IMR-90 (cell line): ENCODE results near the gene SRP14. TPM values are rescaled to one million over a fixed set of nuclear protein-coding genes. Genes with fewer than 3 reads are reported as not detected.

Experiments used
- ATAC-seq: fragments of 200-7000 bp; cut with Tn5 transposase; 2 replicates; pipeline ENCODE4 v1.9.1; 2020; ENCODE audit warnings: low read depth, mild to moderate bottlenecking, moderate library complexity
- BruUV-seq: library from RNA; stranded (reverse); fragments of 400-500 nt; replicated peaks from 2 replicates; lab custom pipeline; 2021; lab: Mats Ljungman, UMichigan
- CTCF ChIA-PET: fragments of 300-600 bp; formaldehyde crosslinking; extraction: SDS; loops from one replicate; lab custom pipeline; 2021; ENCODE audit warnings: antibody characterized with exemption; lab: Yijun Ruan, JAX
- POLR2A ChIA-PET: fragments of 300-600 bp; sonication (Branson Sonifier 250); formaldehyde crosslinking; loops from one replicate; lab custom pipeline; 2022; ENCODE audit warnings: antibody characterized with exemption; ENCODE audit not compliant: unreplicated experiment; lab: Charles Lee
- DNase-seq: peaks from one replicate; pipeline ENCODE4 v3.0.0; 2013
- H2AFZ ChIP-seq: replicated peaks from 2 replicates; pipeline ENCODE3; 2013; ENCODE audit warnings: low read length, mild to moderate bottlenecking; ENCODE audit not compliant: poor library complexity
- H2AK5ac ChIP-seq: 2 replicates; pipeline ENCODE4 v1.6.1; 2013; ENCODE audit warnings: low read depth, low read length, inconsistent platforms
- H2AK9ac ChIP-seq: replicated peaks from 2 replicates; pipeline ENCODE3; 2013; ENCODE audit warnings: mild to moderate bottlenecking, low read depth, low read length, moderate library complexity; ENCODE audit not compliant: poor library complexity
- H2BK120ac ChIP-seq: 2 replicates; pipeline ENCODE4 v1.6.1; 2013; ENCODE audit warnings: low read depth, low read length, inconsistent platforms
- H2BK15ac ChIP-seq: 3 replicates; pipeline ENCODE4 v1.6.1; 2013; ENCODE audit warnings: low read depth, low read length, inconsistent platforms
- H2BK20ac ChIP-seq: 2 replicates; pipeline ENCODE4 v1.6.1; 2013; ENCODE audit warnings: low read depth, mild to moderate bottlenecking, inconsistent platforms, low read length, moderate library complexity
- H2BK5ac ChIP-seq: 2 replicates; pipeline ENCODE4 v1.6.1; 2013; ENCODE audit warnings: mild to moderate bottlenecking, low read depth, low read length, inconsistent platforms; ENCODE audit not compliant: poor library complexity, severe bottlenecking
- H3K14ac ChIP-seq: replicated peaks from 2 replicates; pipeline ENCODE4 v1.6.1; 2013; ENCODE audit warnings: low read depth, low read length, inconsistent platforms
- H3K18ac ChIP-seq: 2 replicates; pipeline ENCODE4 v1.6.1; 2013; ENCODE audit warnings: low read depth, low read length, control low read depth
- H3K23ac ChIP-seq: 2 replicates; pipeline ENCODE4 v1.6.1; 2013; ENCODE audit warnings: low read depth, low read length, inconsistent platforms
- H3K27ac ChIP-seq: 2 replicates; pipeline ENCODE4 v1.5.1; 2013; ENCODE audit warnings: mild to moderate bottlenecking, control low read depth, low read length; ENCODE audit not compliant: insufficient read depth
- H3K27me3 ChIP-seq: 2 replicates; pipeline ENCODE4 v1.6.1; 2013; ENCODE audit warnings: low read length; ENCODE audit not compliant: control insufficient read depth, insufficient read depth
- H3K36me3 ChIP-seq: 2 replicates; pipeline ENCODE4 v1.6.1; 2013; ENCODE audit warnings: low read length, mixed read lengths; ENCODE audit not compliant: control insufficient read depth, insufficient read depth
- H3K4ac ChIP-seq: 2 replicates; pipeline ENCODE4 v1.6.1; 2013; ENCODE audit warnings: low read depth, low read length, inconsistent platforms
- H3K4me1 ChIP-seq: 2 replicates; pipeline ENCODE4 v1.6.1; 2013; ENCODE audit warnings: low read length, mixed read lengths; ENCODE audit not compliant: control insufficient read depth, insufficient read depth
- H3K4me2 ChIP-seq: 2 replicates; pipeline ENCODE4 v1.6.1; 2013; ENCODE audit warnings: low read depth, mild to moderate bottlenecking, control low read depth, low read length, moderate library complexity
- H3K4me3 ChIP-seq: 2 replicates; pipeline ENCODE4 v1.5.1; 2013; ENCODE audit warnings: low read depth, mild to moderate bottlenecking, control low read depth, low read length, moderate library complexity; ENCODE audit not compliant: insufficient read depth
- H3K56ac ChIP-seq: 2 replicates; pipeline ENCODE4 v1.6.1; 2013; ENCODE audit warnings: low read length, inconsistent platforms; ENCODE audit not compliant: insufficient read depth; ENCODE audit errors: extremely low read depth
- H3K79me1 ChIP-seq, 2 experiments: 2 replicates each; pipeline ENCODE4 v1.6.1; 2013; ENCODE audit warnings: low read length in 2 of 2, inconsistent platforms in 1 of 2, low read depth in 1 of 2
- H3K9ac ChIP-seq: 2 replicates; pipeline ENCODE4 v1.6.1; 2013; ENCODE audit warnings: low read depth, low read length, control low read depth
- H3K9me1 ChIP-seq: 2 replicates; pipeline ENCODE4 v1.6.1; 2013; ENCODE audit warnings: low read length, inconsistent platforms; ENCODE audit not compliant: insufficient read depth
- H3K9me3 ChIP-seq: 2 replicates; pipeline ENCODE4 v1.6.1; 2013; ENCODE audit warnings: low read length; ENCODE audit not compliant: control insufficient read depth, insufficient read depth
- H4K20me1 ChIP-seq: 2 replicates; pipeline ENCODE4 v1.6.1; 2013; ENCODE audit warnings: low read length, inconsistent platforms; ENCODE audit not compliant: insufficient read depth
- H4K5ac ChIP-seq: 2 replicates; pipeline ENCODE4 v1.6.1; 2013; ENCODE audit warnings: mild to moderate bottlenecking, low read depth, low read length, control low read depth
- H4K8ac ChIP-seq, 2 experiments: 2 replicates each; pipeline ENCODE4 v1.6.1; 2013; ENCODE audit warnings: low read depth in 2 of 2, low read length in 2 of 2, control low read depth in 1 of 2, inconsistent platforms in 1 of 2
- H4K91ac ChIP-seq: 2 replicates; pipeline ENCODE4 v1.6.1; 2013; ENCODE audit warnings: low read depth, low read length, inconsistent platforms; ENCODE audit not compliant: insufficient read depth
- BHLHE40 ChIP-seq: fragments of 150-350 bp; IDR thresholded peaks from 2 replicates; pipeline ENCODE4 v1.6.1; 2016; ENCODE audit warnings: mild to moderate bottlenecking, low read depth, low read length
- CEBPB ChIP-seq: IDR thresholded peaks from 2 replicates; pipeline ENCODE4 v1.6.1; 2012; ENCODE audit warnings: low read depth, low read length, improper control_type of control experiment
- CHD1 ChIP-seq: IDR thresholded peaks from 2 replicates; pipeline ENCODE4 v1.6.1; 2012; ENCODE audit warnings: low read depth, low read length, improper control_type of control experiment
- CTCF ChIP-seq: conservative IDR thresholded peaks from 2 replicates; pipeline ENCODE4 v1.5.1; 2012; ENCODE audit warnings: mild to moderate bottlenecking, low read depth, low read length, improper control_type of control experiment
- ELK1 ChIP-seq: fragments of 150-350 bp; IDR thresholded peaks from 2 replicates; pipeline ENCODE4 v1.6.1; 2016; ENCODE audit warnings: low read depth, mild to moderate bottlenecking, low read length, moderate library complexity, borderline replicate concordance
- FOS ChIP-seq: fragments of 150-350 bp; IDR thresholded peaks from 2 replicates; pipeline ENCODE4 v1.6.1; 2016; ENCODE audit warnings: low read depth, low read length
- MAFK ChIP-seq: IDR thresholded peaks from 2 replicates; pipeline ENCODE4 v1.6.1; 2012; ENCODE audit warnings: low read depth, low read length, improper control_type of control experiment
- MXI1 ChIP-seq: IDR thresholded peaks from 2 replicates; pipeline ENCODE4 v1.6.1; 2012; ENCODE audit warnings: low read depth, mild to moderate bottlenecking, low read length, moderate library complexity, borderline replicate concordance
- NFE2L2 ChIP-seq: fragments of 150-350 bp; IDR thresholded peaks from 2 replicates; pipeline ENCODE4 v1.6.1; 2016; ENCODE audit warnings: low read depth, mild to moderate bottlenecking, low read length
- POLR2A ChIP-seq: IDR thresholded peaks from 2 replicates; pipeline ENCODE4 v1.6.1; 2012; ENCODE audit warnings: mild to moderate bottlenecking, low read depth, low read length
- RAD21 ChIP-seq: IDR thresholded peaks from 2 replicates; pipeline ENCODE4 v1.6.1; 2012; ENCODE audit warnings: low read length, improper control_type of control experiment
- RCOR1 ChIP-seq: IDR thresholded peaks from 2 replicates; pipeline ENCODE4 v1.6.1; 2012; ENCODE audit warnings: mild to moderate bottlenecking, low read length, improper control_type of control experiment; ENCODE audit not compliant: insufficient replicate concordance
- RFX5 ChIP-seq: IDR thresholded peaks from 2 replicates; pipeline ENCODE4 v1.8.0; 2012; ENCODE audit warnings: low read depth, mild to moderate bottlenecking, low read length, moderate library complexity
- SMC3 ChIP-seq: fragments of 150-350 bp; IDR thresholded peaks from 2 replicates; pipeline ENCODE4 v1.6.1; 2016; ENCODE audit warnings: low read depth, mild to moderate bottlenecking, antibody characterized with exemption, low read length, moderate library complexity
- WGBS, 2 experiments: methylation state at CpG; one replicate each; pipeline versions ENCODE4 v1.1.5 to v1.1.7; 2013; ENCODE audit warnings: missing lambda C conversion rate in 2 of 2; ENCODE audit not compliant: insufficient read length in 1 of 2; ENCODE audit errors: extremely low coverage in 2 of 2; 5-methylcytosine and 5-hydroxymethylcytosine counted together
- dilution Hi-C: fragments of 300-500 bp; cut with HindIII; formaldehyde crosslinking; loops from one replicate; pipeline ENCODE4 v1.14.3; 2018; ENCODE audit warnings: low sequenced_read_pairs; ENCODE audit not compliant: unreplicated experiment
- in situ Hi-C: fragments of 300-500 bp; cut with MboI; formaldehyde crosslinking; loops from 3 replicates; pipeline ENCODE4 v1.14.3; 2019; ENCODE audit warnings: low sequenced_read_pairs, inconsistent platforms, mixed read lengths
- intact Hi-C: fragments of 100-400 bp; cut with micrococcal nuclease; formaldehyde crosslinking; loops from 2 replicates; pipeline ENCODE4 v1.10.0; 2022
- polyA plus RNA-seq, 3 experiments: library from polyadenylated mRNA; depleted of rRNA; stranded (reverse); fragments of >200 nt; gene quantifications; 2 replicates each; pipeline ENCODE4 v1.2.3, GENCODE V29; 2012; ENCODE audit warnings: low replicate concordance in 1 of 3
- total RNA-seq: library from RNA; depleted of rRNA; stranded (reverse); fragments of >200 nt; gene quantifications from 2 replicates; pipeline ENCODE4 v1.2.3, GENCODE V29; 2012

Gene SRP14
- total and polyA plus RNA-seq, 2 of the 4 experiments (the other 2 are of a cell fraction): 106 to 295 TPM

- H2BK15ac ChIP-seq: peak overlapping the region; percentile 72; the same call in 2 of the 3 replicates
- DNase-seq: no peak
Measured at GRCh38 chr15:40062816-40063562, 24.0 kb upstream of the SRP14 start.

More at GRCh38 chr15:40062816-40063562, 24.0 kb upstream of the SRP14 start:
- peak overlapping the region; percentile 97 for H2AK5ac ChIP-seq
- peak overlapping the region; percentile 81 for H4K91ac ChIP-seq
- no peak overlapping the region for H4K5ac ChIP-seq
- H2BK5ac ChIP-seq: peak overlapping the region; percentile 52
- peak overlapping the region; percentile 71 for H2AFZ ChIP-seq
- H4K8ac ChIP-seq: peak overlapping the region in 1 of 2 experiments; percentile 61; a peak in 1 of 4 replicates
- 57% methylated on average over 2 of the region's 10 CpGs; no CpG with 5 or more reads in 1 of the 2 experiments for WGBS, 2 experiments
- H3K27me3 ChIP-seq: no peaks in the 10 kb centered on the region
- in situ Hi-C loops (no loop called here), dilution Hi-C loops (no loop called here), intact Hi-C loops (no loop called here)
- peak overlapping the region; percentile 79 for H3K14ac ChIP-seq
- H3K9me1 ChIP-seq: peaks cover 48% of the 10 kb centered on the region
- peaks cover 0 to 16% of the 10 kb centered on the region in 2 experiments; a peak in 1 of 4 replicates for H3K79me1 ChIP-seq
- peak overlapping the region; percentile 97 for H2BK20ac ChIP-seq
- no peak overlapping the region for H3K4me3 ChIP-seq
- H3K27ac ChIP-seq: no peak overlapping the region
- TF ChIP-seq CTCF: no peak
- TF ChIP-seq ELK1: no peak
- no peak for TF ChIP-seq RFX5
- TF ChIP-seq BHLHE40: no peak
- no peak for TF ChIP-seq CEBPB
- no peak for TF ChIP-seq MXI1
- no peak for TF ChIP-seq RAD21
- TF ChIP-seq POLR2A: no peak
- no peak for TF ChIP-seq NFE2L2
- TF ChIP-seq RCOR1: no peak
- no peak for TF ChIP-seq SMC3
- no peak for TF ChIP-seq MAFK
- no peak for TF ChIP-seq CHD1
- TF ChIP-seq FOS: no peak
- H3K18ac ChIP-seq: peak overlapping the region; percentile 42
- no peak for ATAC-seq
- H3K4me1 ChIP-seq: peaks cover 26% of the 10 kb centered on the region
- H3K9me3 ChIP-seq: no peaks in the 10 kb centered on the region
- H4K20me1 ChIP-seq: no peaks in the 10 kb centered on the region
- H2AK9ac ChIP-seq: peak overlapping the region; percentile 66
- no TSS peak for BruUV-seq
- H3K9ac ChIP-seq: no peak overlapping the region
- no peak overlapping the region for H3K56ac ChIP-seq
- ChIA-PET POLR2A (no interaction called here), CTCF (interaction anchor here (0.8 kb wide), 1 partner anchor 42 kb away, joined by 3 read pairs; no protein-coding TSS in a partner anchor)
- peak overlapping the region; percentile 98 for H2BK120ac ChIP-seq
- no peak overlapping the region for H3K4me2 ChIP-seq
- H3K36me3 ChIP-seq: no peaks in the 10 kb centered on the region
- H3K4ac ChIP-seq: peak overlapping the region; percentile 99
- H3K23ac ChIP-seq: peak overlapping the region; percentile 86
